Measurements from ENCODE around the gene ZBTB11. TPM values are rescaled to one million over a fixed set of nuclear protein-coding genes. Genes with fewer than 3 reads are reported as not detected.

ZBTB11 gene
- total and polyA plus RNA-seq, 2 experiments from 2014 or later = 7.7 to 22.4 TPM

GRCh38 chr3:101624857-101625256 lies 52.1 kb downstream of the ZBTB11 start:
- no peaks in the 10 kb centered on the region; the same call in 1 of the 2 replicates for H3K36me3 ChIP-seq (ENCODE audit: insufficient read depth)
- no peak overlapping the region for H3K4me3 ChIP-seq
- ATAC-seq = no peak
- no peaks in the 10 kb centered on the region for H4K20me1 ChIP-seq (replicated peaks; ENCODE audit: insufficient read depth)
- no peak overlapping the region for H3K4me2 ChIP-seq
- no peaks in the 10 kb centered on the region for H3K79me2 ChIP-seq (replicated peaks; ENCODE audit: insufficient read depth)
- no peak overlapping the region for H3K4me3 Mint-ChIP-seq
- H3K27me3 ChIP-seq (ENCODE audit: insufficient read depth) = no peaks in the 10 kb centered on the region
- peaks cover 21% of the 10 kb centered on the region for H3K36me3 Mint-ChIP-seq (ENCODE audit: low read depth)
- peaks cover 33% of the 10 kb centered on the region for H3K9me3 Mint-ChIP-seq
- H3K4me1 ChIP-seq (ENCODE audit: insufficient read depth) = no peaks in the 10 kb centered on the region
- no peak overlapping the region for H3K27ac Mint-ChIP-seq
- no peak overlapping the region for H3K27ac ChIP-seq (ENCODE audit: low read depth)
- no peak for TF ChIP-seq STAT1 (IDR thresholded peaks at IDR 0.05; ENCODE audit: unreplicated experiment)
- no peak for TF ChIP-seq REST (IDR thresholded peaks at IDR 0.05; ENCODE audit: unreplicated experiment)
- no peak for TF ChIP-seq POLR2AphosphoS5 (IDR thresholded peaks at IDR 0.05; ENCODE audit: low read depth)
- no peak for TF ChIP-seq ZNF114 (CRISPR knock-in tag; IDR thresholded peaks at IDR 0.05)
- TF ChIP-seq EZH2 (IDR thresholded peaks at IDR 0.05; ENCODE audit: low read depth, unreplicated experiment) = no peak
- TF ChIP-seq NANOG (IDR thresholded peaks at IDR 0.05; ENCODE audit: borderline replicate concordance) = no peak
- TF ChIP-seq JUNB (IDR thresholded peaks at IDR 0.05; ENCODE audit: unreplicated experiment) = no peak
- TF ChIP-seq, protein P1, sequence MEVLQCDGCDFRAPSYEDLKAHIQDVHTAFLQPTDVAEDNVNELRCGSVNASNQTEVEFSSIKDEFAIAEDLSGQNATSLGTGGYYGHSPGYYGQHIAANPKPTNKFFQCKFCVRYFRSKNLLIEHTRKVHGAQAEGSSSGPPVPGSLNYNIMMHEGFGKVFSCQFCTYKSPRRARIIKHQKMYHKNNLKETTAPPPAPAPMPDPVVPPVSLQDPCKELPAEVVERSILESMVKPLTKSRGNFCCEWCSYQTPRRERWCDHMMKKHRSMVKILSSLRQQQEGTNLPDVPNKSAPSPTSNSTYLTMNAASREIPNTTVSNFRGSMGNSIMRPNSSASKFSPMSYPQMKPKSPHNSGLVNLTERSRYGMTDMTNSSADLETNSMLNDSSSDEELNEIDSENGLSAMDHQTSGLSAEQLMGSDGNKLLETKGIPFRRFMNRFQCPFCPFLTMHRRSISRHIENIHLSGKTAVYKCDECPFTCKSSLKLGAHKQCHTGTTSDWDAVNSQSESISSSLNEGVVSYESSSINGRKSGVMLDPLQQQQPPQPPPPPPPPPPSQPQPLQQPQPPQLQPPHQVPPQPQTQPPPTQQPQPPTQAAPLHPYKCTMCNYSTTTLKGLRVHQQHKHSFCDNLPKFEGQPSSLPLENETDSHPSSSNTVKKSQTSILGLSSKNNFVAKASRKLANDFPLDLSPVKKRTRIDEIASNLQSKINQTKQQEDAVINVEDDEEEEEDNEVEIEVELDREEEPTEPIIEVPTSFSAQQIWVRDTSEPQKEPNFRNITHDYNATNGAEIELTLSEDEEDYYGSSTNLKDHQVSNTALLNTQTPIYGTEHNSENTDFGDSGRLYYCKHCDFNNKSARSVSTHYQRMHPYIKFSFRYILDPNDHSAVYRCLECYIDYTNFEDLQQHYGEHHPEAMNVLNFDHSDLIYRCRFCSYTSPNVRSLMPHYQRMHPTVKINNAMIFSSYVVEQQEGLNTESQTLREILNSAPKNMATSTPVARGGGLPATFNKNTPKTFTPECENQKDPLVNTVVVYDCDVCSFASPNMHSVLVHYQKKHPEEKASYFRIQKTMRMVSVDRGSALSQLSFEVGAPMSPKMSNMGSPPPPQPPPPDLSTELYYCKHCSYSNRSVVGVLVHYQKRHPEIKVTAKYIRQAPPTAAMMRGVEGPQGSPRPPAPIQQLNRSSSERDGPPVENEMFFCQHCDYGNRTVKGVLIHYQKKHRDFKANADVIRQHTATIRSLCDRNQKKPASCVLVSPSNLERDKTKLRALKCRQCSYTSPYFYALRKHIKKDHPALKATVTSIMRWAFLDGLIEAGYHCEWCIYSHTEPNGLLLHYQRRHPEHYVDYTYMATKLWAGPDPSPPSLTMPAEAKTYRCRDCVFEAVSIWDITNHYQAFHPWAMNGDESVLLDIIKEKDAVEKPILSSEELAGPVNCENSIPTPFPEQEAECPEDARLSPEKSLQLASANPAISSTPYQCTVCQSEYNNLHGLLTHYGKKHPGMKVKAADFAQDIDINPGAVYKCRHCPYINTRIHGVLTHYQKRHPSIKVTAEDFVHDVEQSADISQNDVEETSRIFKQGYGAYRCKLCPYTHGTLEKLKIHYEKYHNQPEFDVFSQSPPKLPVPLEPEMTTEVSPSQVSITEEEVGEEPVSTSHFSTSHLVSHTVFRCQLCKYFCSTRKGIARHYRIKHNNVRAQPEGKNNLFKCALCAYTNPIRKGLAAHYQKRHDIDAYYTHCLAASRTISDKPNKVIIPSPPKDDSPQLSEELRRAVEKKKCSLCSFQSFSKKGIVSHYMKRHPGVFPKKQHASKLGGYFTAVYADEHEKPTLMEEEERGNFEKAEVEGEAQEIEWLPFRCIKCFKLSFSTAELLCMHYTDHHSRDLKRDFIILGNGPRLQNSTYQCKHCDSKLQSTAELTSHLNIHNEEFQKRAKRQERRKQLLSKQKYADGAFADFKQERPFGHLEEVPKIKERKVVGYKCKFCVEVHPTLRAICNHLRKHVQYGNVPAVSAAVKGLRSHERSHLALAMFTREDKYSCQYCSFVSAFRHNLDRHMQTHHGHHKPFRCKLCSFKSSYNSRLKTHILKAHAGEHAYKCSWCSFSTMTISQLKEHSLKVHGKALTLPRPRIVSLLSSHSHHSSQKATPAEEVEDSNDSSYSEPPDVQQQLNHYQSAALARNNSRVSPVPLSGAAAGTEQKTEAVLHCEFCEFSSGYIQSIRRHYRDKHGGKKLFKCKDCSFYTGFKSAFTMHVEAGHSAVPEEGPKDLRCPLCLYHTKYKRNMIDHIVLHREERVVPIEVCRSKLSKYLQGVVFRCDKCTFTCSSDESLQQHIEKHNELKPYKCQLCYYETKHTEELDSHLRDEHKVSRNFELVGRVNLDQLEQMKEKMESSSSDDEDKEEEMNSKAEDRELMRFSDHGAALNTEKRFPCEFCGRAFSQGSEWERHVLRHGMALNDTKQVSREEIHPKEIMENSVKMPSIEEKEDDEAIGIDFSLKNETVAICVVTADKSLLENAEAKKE (CRISPR knock-in tag; IDR thresholded peaks at IDR 0.05) = no peak
- TF ChIP-seq ETS1 (IDR thresholded peaks at IDR 0.05) = no peak
- TF ChIP-seq EZH2phosphoT487 (IDR thresholded peaks at IDR 0.05; ENCODE audit: unreplicated experiment) = no peak
- DNase-seq (ENCODE audit: low spot score) = no peak
- H3K4me1 Mint-ChIP-seq = no peaks in the 10 kb centered on the region
- peaks cover 3% of the 10 kb centered on the region for H3K27me3 Mint-ChIP-seq (ENCODE audit: insufficient read depth, low read depth, poor library complexity)
- no peak overlapping the region for H2AFZ ChIP-seq
- H3F3A ChIP-seq (replicated peaks; ENCODE audit: low read depth) = no peaks in the 10 kb centered on the region
- H3K9me2 ChIP-seq (ENCODE audit: insufficient read depth) = peaks cover 3% of the 10 kb centered on the region; the same call in 1 of the 2 replicates

Data from GM23338 (cell line).